HCT116 (cell line): Measurements from ENCODE around the gene DNAJA2. TPM values are rescaled to one million over a fixed set of nuclear protein-coding genes. Genes with fewer than 3 reads are reported as not detected.

Experiments used
- ATAC-seq: fragments of 200-7000 bp; cut with Tn5 transposase; 2 replicates; pipeline ENCODE4 v1.9.1; 2020; ENCODE audit warnings: mild to moderate bottlenecking, moderate library complexity
- BruUV-seq: library from RNA; stranded (reverse); fragments of 400-500 nt; replicated peaks from 2 replicates; lab custom pipeline; 2021; lab: Mats Ljungman, UMichigan
- CTCF ChIA-PET: fragments of 300-600 bp; sonication (Branson Sonifier 250); formaldehyde crosslinking; loops from one replicate; lab custom pipeline; 2021; ENCODE audit warnings: antibody characterized with exemption; lab: Charles Lee
- POLR2A ChIA-PET: fragments of 300-600, 350-600 bp; sonication (Branson Sonifier 250); formaldehyde crosslinking; loops from one replicate; lab custom pipeline; 2021; ENCODE audit warnings: antibody characterized with exemption; lab: Charles Lee
- RAD21 ChIA-PET, 2 experiments: fragments of 300-600 bp; sonication (Branson Sonifier 250); formaldehyde crosslinking; loops; one replicate each; lab custom pipeline; 2023; ENCODE audit warnings: low total read pairs in 2 of 2; ENCODE audit not compliant: uncharacterized antibody in 2 of 2, unreplicated experiment in 2 of 2, low non-redundant PET in 1 of 2; lab: Charles Lee
- DNase-seq: peaks from one replicate; pipeline ENCODE4 v3.0.0-alpha.2; 2010; ENCODE audit warnings: low read depth, low spot score
- H2AFZ ChIP-seq: fragments of 200-600 bp; shearing (Covaris generic), sonication (generic); 2 replicates; pipeline ENCODE4 v1.6.1; 2017; ENCODE audit warnings: low read depth, mixed run types, mixed read lengths, antibody characterized with exemption, low read length; ENCODE audit not compliant: poor library complexity, severe bottlenecking
- H3K27ac ChIP-seq: 2 replicates; pipeline ENCODE4 v1.5.1; 2012; ENCODE audit warnings: low read depth, low read length
- H3K27me3 ChIP-seq: fragments of 200-600 bp; sonication (generic); 2 replicates; pipeline ENCODE4 v1.6.1; 2016; ENCODE audit warnings: mixed run types, low read length, mixed read lengths; ENCODE audit not compliant: insufficient read depth
- H3K36me3 ChIP-seq, 2 experiments: fragments of 200-500 bp in 1 of 2; fragments of 200-600 bp in 1 of 2; sonication (Bioruptor generic) in 1 of 2; sonication (generic) in 1 of 2; 2 replicates each; pipeline versions ENCODE4 v1.5.1 to v1.6.1; 2014 to 2016; ENCODE audit warnings: low read length in 2 of 2, inconsistent platforms in 1 of 2, mixed read lengths in 1 of 2, mixed run types in 1 of 2; ENCODE audit not compliant: insufficient read depth in 2 of 2, control insufficient read depth in 1 of 2
- H3K4me1 ChIP-seq, 2 experiments: fragments of 200-600 bp in 1 of 2; sonication (generic) in 1 of 2; 2 replicates each; pipeline versions ENCODE4 v1.5.1 to v1.6.1; 2012 to 2017; ENCODE audit warnings: low read length in 2 of 2, inconsistent platforms in 1 of 2, mild to moderate bottlenecking in 1 of 2, mixed read lengths in 1 of 2, mixed run types in 1 of 2, moderate library complexity in 1 of 2; ENCODE audit not compliant: insufficient read depth in 2 of 2, control insufficient read depth in 1 of 2
- H3K4me2 ChIP-seq: fragments of 200-600 bp; sonication (generic); 2 replicates; pipeline ENCODE4 v1.6.1; 2017; ENCODE audit warnings: mixed run types, low read length, mixed read lengths
- H3K4me3 ChIP-seq, 2 experiments: fragments of 200-600 bp in 1 of 2; sonication (generic) in 1 of 2; replicated peaks in 1 of 2; 2 replicates each; pipeline ENCODE4 v1.5.1; 2011 to 2016; ENCODE audit warnings: low read length in 2 of 2, control low read depth in 1 of 2, low read depth in 1 of 2, mild to moderate bottlenecking in 1 of 2, mixed read lengths in 1 of 2, mixed run types in 1 of 2
- H3K79me2 ChIP-seq: fragments of 200-600 bp; sonication (generic); 2 replicates; pipeline ENCODE4 v1.6.1; 2017; ENCODE audit warnings: mild to moderate bottlenecking, mixed run types, low read length, moderate library complexity, mixed read lengths; ENCODE audit not compliant: insufficient read depth
- H3K9ac ChIP-seq: fragments of 200-600 bp; sonication (generic); 2 replicates; pipeline ENCODE4 v1.6.1; 2016; ENCODE audit warnings: low read length, mixed read lengths
- H3K9me2 ChIP-seq: fragments of 200-600 bp; sonication (generic), shearing (Covaris generic); 2 replicates; pipeline ENCODE4 v1.6.1; 2017; ENCODE audit warnings: mixed run types, mild to moderate bottlenecking, moderate library complexity; ENCODE audit not compliant: insufficient read depth
- H3K9me3 ChIP-seq, 2 experiments: fragments of 200-500 bp in 1 of 2; fragments of 200-600 bp in 1 of 2; sonication (Bioruptor generic) in 1 of 2; sonication (generic) in 1 of 2; 2 replicates each; pipeline ENCODE4 v1.6.1; 2014 to 2017; ENCODE audit warnings: low read length in 2 of 2, mixed read lengths in 2 of 2, inconsistent platforms in 1 of 2, low read depth in 1 of 2, mild to moderate bottlenecking in 1 of 2, mixed run types in 1 of 2, moderate library complexity in 1 of 2; ENCODE audit not compliant: control insufficient read depth in 1 of 2, insufficient read depth in 1 of 2
- H4K20me1 ChIP-seq: fragments of 200-600 bp; sonication (generic), shearing (Covaris generic); 2 replicates; pipeline ENCODE4 v1.6.1; 2017; ENCODE audit warnings: mixed run types, mild to moderate bottlenecking, moderate library complexity; ENCODE audit not compliant: insufficient read depth
- CBX3 ChIP-seq: IDR thresholded peaks from 2 replicates; pipeline ENCODE4 v1.6.1; 2012; ENCODE audit warnings: low read depth
- EZH2phosphoT487 ChIP-seq: fragments of 200-600 bp; IDR thresholded peaks from 2 replicates; pipeline ENCODE4 v1.6.1; 2018; ENCODE audit warnings: antibody characterized with exemption, borderline replicate concordance
- FOSL1 ChIP-seq: IDR thresholded peaks from 2 replicates; pipeline ENCODE4 v1.6.1; 2012; ENCODE audit warnings: low read depth
- POLR2AphosphoS5 ChIP-seq: IDR thresholded peaks from 2 replicates; pipeline ENCODE4 v1.6.1; 2011; ENCODE audit warnings: mild to moderate bottlenecking, low read depth, low read length, moderate library complexity
- SP1 ChIP-seq: IDR thresholded peaks from 2 replicates; pipeline ENCODE4 v1.6.1; 2012; ENCODE audit warnings: low read depth
- SRF ChIP-seq: IDR thresholded peaks from 2 replicates; pipeline ENCODE4 v1.6.1; 2012; ENCODE audit warnings: low read depth
- ZBTB33 ChIP-seq: IDR thresholded peaks from 2 replicates; pipeline ENCODE4 v1.6.1; 2011; ENCODE audit warnings: mild to moderate bottlenecking, low read length, moderate library complexity; ENCODE audit not compliant: insufficient replicate concordance; ENCODE audit errors: extremely low read depth
- ZNF274 ChIP-seq: fragments of 200-500 bp; sonication (Bioruptor generic); IDR thresholded peaks from 2 replicates; pipeline ENCODE4 v1.6.1; 2014; ENCODE audit warnings: mild to moderate bottlenecking, low read depth, low read length, inconsistent platforms
- intact Hi-C: fragments of 100-400 bp; cut with micrococcal nuclease; formaldehyde crosslinking; loops from 2 replicates; pipeline ENCODE4 v1.10.0; 2022
- total RNA-seq: library from RNA; stranded (reverse); gene quantifications from one replicate; pipeline ENCODE4 v1.2.1, GENCODE V29; 2021; ENCODE audit not compliant: unreplicated experiment
- TF ChIP-seq, protein P1 (sequence below): IDR thresholded peaks from 2 replicates; pipeline ENCODE4 v1.6.1; 2012; ENCODE audit warnings: low read depth

DNAJA2 gene
- total RNA-seq, 1 experiment from 2014 or later = 68.2 TPM

DNA sequence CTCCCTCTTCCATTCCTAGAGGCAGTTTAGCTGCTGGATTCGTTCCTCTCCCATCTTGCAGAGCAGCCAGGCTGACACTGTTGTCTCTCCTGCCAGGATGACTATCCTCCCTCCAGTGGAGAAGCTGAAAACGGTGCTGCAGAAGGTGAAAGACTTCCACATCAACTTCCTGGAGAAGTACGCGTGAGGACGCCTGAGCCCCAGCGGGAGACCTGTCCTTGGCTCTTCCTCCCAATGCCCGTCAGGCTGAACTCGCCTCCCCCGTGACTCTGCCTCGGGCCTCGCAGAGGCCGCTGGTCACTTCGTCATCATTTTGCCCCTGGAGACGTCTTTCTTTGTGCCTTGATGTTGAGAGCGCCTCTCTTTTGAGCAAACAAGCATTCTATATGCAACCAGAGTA, 44.7 kb downstream of the DNAJA2 start:
- no peak for ATAC-seq
- H2AFZ ChIP-seq = no peak overlapping the region
- TF ChIP-seq ZBTB33 = no peak
- TF ChIP-seq CBX3 = no peak
- TF ChIP-seq, protein P1, sequence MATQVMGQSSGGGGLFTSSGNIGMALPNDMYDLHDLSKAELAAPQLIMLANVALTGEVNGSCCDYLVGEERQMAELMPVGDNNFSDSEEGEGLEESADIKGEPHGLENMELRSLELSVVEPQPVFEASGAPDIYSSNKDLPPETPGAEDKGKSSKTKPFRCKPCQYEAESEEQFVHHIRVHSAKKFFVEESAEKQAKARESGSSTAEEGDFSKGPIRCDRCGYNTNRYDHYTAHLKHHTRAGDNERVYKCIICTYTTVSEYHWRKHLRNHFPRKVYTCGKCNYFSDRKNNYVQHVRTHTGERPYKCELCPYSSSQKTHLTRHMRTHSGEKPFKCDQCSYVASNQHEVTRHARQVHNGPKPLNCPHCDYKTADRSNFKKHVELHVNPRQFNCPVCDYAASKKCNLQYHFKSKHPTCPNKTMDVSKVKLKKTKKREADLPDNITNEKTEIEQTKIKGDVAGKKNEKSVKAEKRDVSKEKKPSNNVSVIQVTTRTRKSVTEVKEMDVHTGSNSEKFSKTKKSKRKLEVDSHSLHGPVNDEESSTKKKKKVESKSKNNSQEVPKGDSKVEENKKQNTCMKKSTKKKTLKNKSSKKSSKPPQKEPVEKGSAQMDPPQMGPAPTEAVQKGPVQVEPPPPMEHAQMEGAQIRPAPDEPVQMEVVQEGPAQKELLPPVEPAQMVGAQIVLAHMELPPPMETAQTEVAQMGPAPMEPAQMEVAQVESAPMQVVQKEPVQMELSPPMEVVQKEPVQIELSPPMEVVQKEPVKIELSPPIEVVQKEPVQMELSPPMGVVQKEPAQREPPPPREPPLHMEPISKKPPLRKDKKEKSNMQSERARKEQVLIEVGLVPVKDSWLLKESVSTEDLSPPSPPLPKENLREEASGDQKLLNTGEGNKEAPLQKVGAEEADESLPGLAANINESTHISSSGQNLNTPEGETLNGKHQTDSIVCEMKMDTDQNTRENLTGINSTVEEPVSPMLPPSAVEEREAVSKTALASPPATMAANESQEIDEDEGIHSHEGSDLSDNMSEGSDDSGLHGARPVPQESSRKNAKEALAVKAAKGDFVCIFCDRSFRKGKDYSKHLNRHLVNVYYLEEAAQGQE = no peak
- no peak for TF ChIP-seq ZNF274
- TF ChIP-seq SP1 = no peak
- no peak for TF ChIP-seq SRF
- no peak for TF ChIP-seq FOSL1
- TF ChIP-seq POLR2AphosphoS5 = no peak
- TF ChIP-seq EZH2phosphoT487 = no peak
- TF ChIP-seq, all 23 proteins: peak for 0
- BruUV-seq = no TSS peak
- Histone ChIP-seq H3K9me3 (no peaks in the 10 kb centered on the region), H3K36me3 (peaks cover 2 to 4% of the 10 kb centered on the region in 2 experiments; a peak in 2 of 4 replicates), H3K9me2 (no peaks in the 10 kb centered on the region), H3K4me2 (no peak overlapping the region), H3K27me3 (no peaks in the 10 kb centered on the region), H3K79me2 (no peaks in the 10 kb centered on the region), H3K4me1 (no peaks in the 10 kb centered on the region), H3K9ac (no peak overlapping the region), H3K27ac (no peak overlapping the region), H4K20me1 (no peaks in the 10 kb centered on the region), H3K4me3 (no peak overlapping the region)
- intact Hi-C loops = loop anchor here (1.0 to 5.0 kb wide), 2 partner anchors 75 to 257 kb away; no protein-coding TSS in a partner anchor
- RAD21 ChIA-PET = no interaction called here
- CTCF ChIA-PET = interaction anchor here (4.5 kb wide), 1 partner anchor 76 kb away, joined by 34 read pairs; no protein-coding TSS in a partner anchor
- POLR2A ChIA-PET = no interaction called here
- DNase-seq = no peak
